Esophagus muscularis mucosa (tissue), 3 donors: ENCODE measurements around the gene C6orf62.

Experiments
- POLR2A ChIP-seq: fragments of 450-650 bp; IDR thresholded peaks from one replicate; pipeline ENCODE4 v1.6.1; 2017; ENCODE audit warnings: antibody characterized with exemption, moderate library complexity, mild to moderate bottlenecking, low read depth
- TF ChIP-seq, protein P1 (sequence below), 3 experiments: fragments of 200-600 bp in 2 of 3; fragments of 450-650 bp in 1 of 3; sonication (generic) in 2 of 3; IDR thresholded peaks; one replicate each; pipeline ENCODE4 v1.5.1; 2017 to 2019; ENCODE audit warnings: antibody characterized with exemption in 3 of 3, mild to moderate bottlenecking in 2 of 3, moderate library complexity in 1 of 3

DNA sequence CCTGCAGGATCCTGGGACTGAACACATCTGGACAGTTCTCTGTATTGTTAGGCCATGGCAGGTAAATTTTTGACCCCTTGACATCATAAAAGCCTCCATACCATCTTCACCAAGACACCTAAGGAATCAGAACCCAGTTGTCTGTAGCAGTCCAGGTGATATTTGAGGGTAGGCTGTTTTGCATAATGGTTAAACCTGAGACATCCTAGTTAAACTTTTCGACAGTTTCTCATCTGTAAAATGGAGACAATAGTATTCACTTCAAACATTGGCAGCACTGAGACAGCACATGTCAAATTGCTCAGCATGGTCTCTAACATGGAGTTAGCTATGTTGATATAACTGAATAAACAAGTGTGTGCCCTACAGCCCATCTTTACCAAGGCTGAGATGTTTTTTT is 24.8 kb downstream of the C6orf62 start:
- TF ChIP-seq, protein P1, sequence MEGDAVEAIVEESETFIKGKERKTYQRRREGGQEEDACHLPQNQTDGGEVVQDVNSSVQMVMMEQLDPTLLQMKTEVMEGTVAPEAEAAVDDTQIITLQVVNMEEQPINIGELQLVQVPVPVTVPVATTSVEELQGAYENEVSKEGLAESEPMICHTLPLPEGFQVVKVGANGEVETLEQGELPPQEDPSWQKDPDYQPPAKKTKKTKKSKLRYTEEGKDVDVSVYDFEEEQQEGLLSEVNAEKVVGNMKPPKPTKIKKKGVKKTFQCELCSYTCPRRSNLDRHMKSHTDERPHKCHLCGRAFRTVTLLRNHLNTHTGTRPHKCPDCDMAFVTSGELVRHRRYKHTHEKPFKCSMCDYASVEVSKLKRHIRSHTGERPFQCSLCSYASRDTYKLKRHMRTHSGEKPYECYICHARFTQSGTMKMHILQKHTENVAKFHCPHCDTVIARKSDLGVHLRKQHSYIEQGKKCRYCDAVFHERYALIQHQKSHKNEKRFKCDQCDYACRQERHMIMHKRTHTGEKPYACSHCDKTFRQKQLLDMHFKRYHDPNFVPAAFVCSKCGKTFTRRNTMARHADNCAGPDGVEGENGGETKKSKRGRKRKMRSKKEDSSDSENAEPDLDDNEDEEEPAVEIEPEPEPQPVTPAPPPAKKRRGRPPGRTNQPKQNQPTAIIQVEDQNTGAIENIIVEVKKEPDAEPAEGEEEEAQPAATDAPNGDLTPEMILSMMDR (IDR thresholded peaks at IDR 0.05): no peak
- no peak for TF ChIP-seq POLR2A
